ENCODE data around the gene HRH2. TPM values are rescaled to one million over a fixed set of nuclear protein-coding genes. Genes with fewer than 3 reads are reported as not detected.

The HRH2 gene
- total RNA-seq, 1 donor from 2014 or later, result 4.3 TPM

DNA sequence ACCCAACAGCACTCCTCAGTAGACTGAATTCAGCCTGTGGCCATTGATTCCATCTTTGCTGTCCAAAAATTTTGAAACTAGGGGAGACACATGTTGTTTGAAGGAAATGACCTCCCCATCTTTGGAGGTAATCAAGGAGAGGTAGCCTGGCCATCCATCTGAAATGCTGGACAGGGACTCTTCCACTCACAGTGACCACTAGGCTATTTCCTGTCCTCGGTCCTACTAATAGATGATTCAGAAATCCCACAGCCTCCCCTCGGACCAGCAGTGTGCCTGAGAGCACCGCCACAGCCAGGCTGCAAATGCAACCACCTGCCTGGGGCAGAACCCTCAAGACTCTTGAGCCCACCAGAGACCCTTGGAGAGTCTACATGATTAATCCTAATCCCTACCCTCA is 12.5 kb downstream of the HRH2 start:
- DNase-seq (ENCODE audit: low spot score) (no peak), ATAC-seq (no peak)
- intact Hi-C loops (cut with DNase I), result no loop called here

DNA sequence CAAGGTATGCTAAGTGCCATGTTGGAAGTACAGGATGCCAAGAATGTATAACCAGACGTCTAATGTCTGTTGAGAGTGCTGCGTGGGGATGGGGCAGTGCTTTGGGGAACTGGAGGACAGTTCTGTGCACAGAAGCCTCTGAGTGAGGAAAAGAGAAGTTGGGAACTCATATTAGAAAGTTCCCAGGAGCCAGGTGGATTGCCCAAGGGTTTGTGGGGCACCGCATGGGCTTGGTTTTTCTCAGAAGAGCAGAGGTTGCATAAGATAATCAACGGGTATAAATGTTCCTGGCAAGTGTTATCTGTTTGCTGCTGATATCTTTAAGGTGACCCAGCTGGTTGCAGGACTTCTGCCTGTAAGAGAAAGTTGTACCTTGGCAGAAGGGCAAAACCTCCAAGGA is 13.1 kb downstream of the HRH2 start:
- intact Hi-C loops (cut with DNase I), result no loop called here
- ATAC-seq (no peak), DNase-seq (ENCODE audit: low spot score) (no peak)

DNA sequence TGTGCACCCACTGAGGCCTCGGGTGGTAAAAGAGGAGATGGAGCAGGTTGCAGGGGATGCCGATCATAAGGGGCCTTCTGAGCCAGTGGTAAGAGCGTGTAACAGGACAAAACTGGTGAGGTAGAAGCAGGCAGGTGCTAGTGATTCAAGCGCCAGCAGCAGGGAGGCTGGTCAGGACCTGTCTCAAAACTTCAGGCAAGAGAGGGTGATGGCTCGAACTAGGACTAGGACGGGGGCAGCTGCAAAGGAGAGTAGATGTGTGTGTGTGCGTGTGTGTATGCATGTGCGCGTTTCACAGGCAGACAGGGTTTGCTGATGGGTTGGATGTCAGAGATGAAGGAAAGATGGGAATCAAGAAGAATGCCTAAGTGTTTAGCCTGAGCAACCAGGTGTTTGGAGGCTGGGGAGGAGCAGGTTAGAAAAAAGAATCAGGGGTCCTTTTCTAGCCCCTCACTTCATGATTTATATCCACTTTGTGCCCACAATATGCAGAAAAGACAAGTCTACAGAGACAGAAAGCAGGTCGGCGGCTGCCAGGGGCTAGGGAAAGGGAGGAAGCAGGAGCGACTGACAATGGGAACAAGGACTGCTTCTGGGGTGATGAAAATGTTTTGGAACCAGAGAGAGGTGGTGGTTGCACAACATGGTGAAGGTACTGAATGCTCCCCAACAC is 15.2 kb downstream of the HRH2 start:
- intact Hi-C loops (cut with DNase I), result no loop called here
- no peak for ATAC-seq
- DNase-seq (ENCODE audit: low spot score), result no peak

GRCh38 chr5:175674731-175675346 is 17.0 kb downstream of the HRH2 start:
- ATAC-seq (no peak), DNase-seq (ENCODE audit: low spot score) (no peak)
- intact Hi-C loops (cut with DNase I), result no loop called here

- DNase-seq (ENCODE audit: low spot score) (no peak), ATAC-seq (no peak)
- intact Hi-C loops (cut with DNase I), result no loop called here
Measured at GRCh38 chr5:175675873-175676272, 18.0 kb downstream of the HRH2 start.

GRCh38 chr5:175677571-175677970 is 19.7 kb downstream of the HRH2 start:
- intact Hi-C loops (cut with DNase I), result no loop called here
- DNase-seq (ENCODE audit: low spot score), result no peak
- no peak for ATAC-seq

GRCh38 chr5:175678074-175678473 is 20.2 kb downstream of the HRH2 start:
- intact Hi-C loops (cut with DNase I), result no loop called here
- ATAC-seq, result no peak

GRCh38 chr5:175679411-175679810 is 21.5 kb downstream of the HRH2 start:
- intact Hi-C loops (cut with DNase I), result no loop called here
- ATAC-seq (no peak), DNase-seq (ENCODE audit: low spot score) (no peak)

More at GRCh38 chr5:175678074-175678473, 20.2 kb downstream of the HRH2 start:
- DNase-seq (ENCODE audit: low spot score), result no peak

GRCh38 chr5:175680020-175680419 is 22.1 kb downstream of the HRH2 start:
- DNase-seq (ENCODE audit: low spot score), result no peak
- intact Hi-C loops (cut with DNase I), result no loop called here
- ATAC-seq, result no peak

DNA sequence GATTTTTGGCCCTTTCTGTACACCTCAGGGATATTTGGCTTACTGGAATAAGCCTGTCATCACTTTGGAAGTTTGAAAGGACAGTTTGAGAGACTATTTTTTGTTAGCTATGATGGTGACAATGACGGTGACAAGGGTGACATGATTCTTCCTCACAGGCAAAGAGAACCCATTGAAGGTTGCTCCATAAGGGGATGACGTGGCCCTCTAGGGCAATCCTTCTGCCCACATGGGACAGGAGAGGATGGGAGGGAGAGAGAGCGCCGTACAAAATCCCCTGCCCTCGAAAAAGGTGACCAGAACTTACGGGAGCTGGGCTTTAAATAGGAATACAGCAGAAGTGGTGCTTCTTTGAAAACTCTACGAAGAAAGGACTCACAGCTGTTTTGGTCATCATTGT is 22.6 kb downstream of the HRH2 start:
- DNase-seq (ENCODE audit: low spot score), result no peak
- no peak for ATAC-seq
- intact Hi-C loops (cut with DNase I), result no loop called here

DNA sequence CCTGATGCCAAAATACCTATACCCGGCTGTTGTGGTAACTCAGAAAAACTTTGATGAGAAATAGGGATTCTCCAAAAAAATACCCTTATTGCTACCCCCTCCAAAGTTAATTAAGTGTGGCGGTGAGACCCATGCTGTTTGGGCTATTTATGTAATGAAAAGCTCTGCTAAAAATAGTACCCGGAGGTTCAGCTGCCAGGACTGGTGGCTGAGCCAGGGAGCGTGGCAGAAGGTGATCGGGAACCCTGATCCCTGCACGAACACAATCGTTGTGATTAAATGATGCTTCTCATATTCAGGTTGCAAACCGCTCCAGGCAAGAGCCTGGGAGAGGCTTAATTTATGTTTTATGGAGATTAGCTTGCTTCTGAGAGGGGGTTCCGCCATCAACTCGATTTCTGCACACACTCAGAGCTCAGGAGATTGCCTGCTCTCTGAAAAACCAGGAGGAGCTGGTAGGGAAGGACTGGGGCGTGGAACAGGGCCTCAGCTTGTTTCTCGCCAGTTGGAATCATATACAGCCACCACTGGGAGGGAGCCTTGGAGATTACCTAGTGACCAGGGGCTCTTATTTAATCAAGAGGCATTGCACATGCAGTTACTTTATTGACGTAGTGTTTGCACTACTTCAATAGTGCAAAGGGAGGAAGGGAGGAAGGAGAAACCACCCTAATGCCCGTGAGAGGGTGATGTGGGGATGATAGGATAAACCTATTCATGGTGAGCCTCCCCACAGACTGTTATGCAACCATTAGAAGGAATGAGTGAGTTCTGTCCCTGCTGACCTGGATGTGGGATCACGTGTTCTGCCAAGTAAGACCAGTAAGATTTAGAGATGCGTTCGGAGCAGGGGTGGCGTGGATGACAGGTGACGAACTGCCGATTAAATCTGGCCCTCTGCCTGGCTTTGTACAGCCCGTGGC is 23.4 kb downstream of the HRH2 start:
- intact Hi-C loops (cut with DNase I), result no loop called here
- DNase-seq (ENCODE audit: low spot score) (no peak), ATAC-seq (no peak)

DNA sequence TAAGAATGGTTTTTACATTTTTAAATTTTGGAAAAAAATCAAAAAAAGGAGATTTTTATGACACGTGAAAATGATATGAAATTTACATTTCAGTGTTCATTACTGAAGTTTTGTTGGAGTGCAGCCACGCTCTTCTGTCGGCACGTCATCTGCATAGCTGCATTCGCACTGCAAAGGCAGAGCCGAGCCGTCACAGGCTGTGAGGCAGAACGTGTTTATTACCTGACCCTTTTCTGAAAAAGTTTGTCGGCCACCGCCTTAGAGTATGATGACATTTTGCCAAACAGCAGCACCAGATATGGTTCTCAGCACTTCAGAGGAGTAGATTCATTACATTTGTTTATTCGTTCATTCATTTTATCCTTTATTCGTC is 24.1 kb downstream of the HRH2 start:
- no peak for ATAC-seq
- no peak for DNase-seq (ENCODE audit: low spot score)
- intact Hi-C loops (cut with DNase I), result no loop called here

GRCh38 chr5:175682664-175683063 is 24.8 kb downstream of the HRH2 start:
- DNase-seq (ENCODE audit: low spot score), result no peak
- no peak for ATAC-seq
- intact Hi-C loops (cut with DNase I), result no loop called here

GRCh38 chr5:175683231-175683630 is 25.4 kb downstream of the HRH2 start:
- intact Hi-C loops (cut with DNase I), result no loop called here
- DNase-seq (ENCODE audit: low spot score) (no peak), ATAC-seq (no peak)

DNA sequence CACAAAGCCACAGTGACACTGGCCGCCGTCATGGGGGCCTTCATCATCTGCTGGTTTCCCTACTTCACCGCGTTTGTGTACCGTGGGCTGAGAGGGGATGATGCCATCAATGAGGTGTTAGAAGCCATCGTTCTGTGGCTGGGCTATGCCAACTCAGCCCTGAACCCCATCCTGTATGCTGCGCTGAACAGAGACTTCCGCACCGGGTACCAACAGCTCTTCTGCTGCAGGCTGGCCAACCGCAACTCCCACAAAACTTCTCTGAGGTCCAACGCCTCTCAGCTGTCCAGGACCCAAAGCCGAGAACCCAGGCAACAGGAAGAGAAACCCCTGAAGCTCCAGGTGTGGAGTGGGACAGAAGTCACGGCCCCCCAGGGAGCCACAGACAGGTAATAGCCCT is 26.1 kb downstream of the HRH2 start:
- intact Hi-C loops (cut with DNase I), result no loop called here
- ATAC-seq (no peak), DNase-seq (ENCODE audit: low spot score) (no peak)

GRCh38 chr5:175684931-175685330 is 27.1 kb downstream of the HRH2 start:
- intact Hi-C loops (cut with DNase I), result no loop called here
- ATAC-seq, result no peak
- no peak for DNase-seq (ENCODE audit: low spot score)

- intact Hi-C loops (cut with DNase I), result no loop called here
- ATAC-seq (no peak), DNase-seq (ENCODE audit: low spot score) (no peak)
Measured at GRCh38 chr5:175685701-175686350, 28.0 kb downstream of the HRH2 start.

DNA sequence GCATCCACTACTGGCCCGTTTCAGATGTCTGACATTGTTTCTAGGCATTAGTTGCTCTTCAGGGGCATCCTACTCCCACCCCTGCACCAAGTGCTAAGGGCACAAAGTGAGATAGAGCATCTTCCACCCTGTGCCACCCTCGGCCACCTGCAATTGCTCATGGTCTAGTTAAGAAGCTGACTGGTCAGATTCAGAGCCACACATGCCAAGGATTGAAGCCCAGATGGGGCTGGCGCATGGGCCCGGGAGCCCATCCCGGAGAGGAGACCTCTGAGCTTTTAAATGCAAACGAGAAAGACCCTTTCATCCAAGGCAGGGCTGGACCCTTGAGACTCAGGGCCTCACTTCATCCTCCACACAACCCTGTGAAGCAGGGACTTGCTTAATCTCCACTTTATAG is 28.5 kb downstream of the HRH2 start:
- no peak for ATAC-seq
- intact Hi-C loops (cut with DNase I), result no loop called here
- no peak for DNase-seq (ENCODE audit: low spot score)

- intact Hi-C loops (cut with DNase I), result no loop called here
- no peak for ATAC-seq
Measured at GRCh38 chr5:175686826-175687225, 29.0 kb downstream of the HRH2 start.

GRCh38 chr5:175687231-175687701 is 29.4 kb downstream of the HRH2 start:
- DNase-seq (ENCODE audit: low spot score), result no peak
- intact Hi-C loops (cut with DNase I), result no loop called here

More at GRCh38 chr5:175686826-175687225, 29.0 kb downstream of the HRH2 start:
- no peak for DNase-seq (ENCODE audit: low spot score)

More at GRCh38 chr5:175687231-175687701, 29.4 kb downstream of the HRH2 start:
- ATAC-seq, result no peak

Data from sciatic nerve (tissue), 2 donors.